Epithelial cell of esophagus (primary cell): ENCODE data around the gene CHRNG.

Experiments
- DNase-seq: peaks from one replicate; pipeline ENCODE4 v3.0.0; 2010; ENCODE audit warnings: low read depth
- H3K4me3 ChIP-seq: 2 replicates; pipeline ENCODE4 v1.5.1; 2011; ENCODE audit warnings: mild to moderate bottlenecking, low read length, control low read depth
- TF ChIP-seq, protein P1 (sequence below): IDR thresholded peaks from 2 replicates; pipeline ENCODE4 v1.5.1; 2011; ENCODE audit warnings: low read depth, mild to moderate bottlenecking, low read length, control low read depth, inconsistent platforms; ENCODE audit not compliant: insufficient read depth; ENCODE audit errors: missing control alignments

Gene CHRNG

GRCh38 chr2:232506709-232507108, 32.8 kb upstream of the CHRNG start:
- TF ChIP-seq, protein P1, sequence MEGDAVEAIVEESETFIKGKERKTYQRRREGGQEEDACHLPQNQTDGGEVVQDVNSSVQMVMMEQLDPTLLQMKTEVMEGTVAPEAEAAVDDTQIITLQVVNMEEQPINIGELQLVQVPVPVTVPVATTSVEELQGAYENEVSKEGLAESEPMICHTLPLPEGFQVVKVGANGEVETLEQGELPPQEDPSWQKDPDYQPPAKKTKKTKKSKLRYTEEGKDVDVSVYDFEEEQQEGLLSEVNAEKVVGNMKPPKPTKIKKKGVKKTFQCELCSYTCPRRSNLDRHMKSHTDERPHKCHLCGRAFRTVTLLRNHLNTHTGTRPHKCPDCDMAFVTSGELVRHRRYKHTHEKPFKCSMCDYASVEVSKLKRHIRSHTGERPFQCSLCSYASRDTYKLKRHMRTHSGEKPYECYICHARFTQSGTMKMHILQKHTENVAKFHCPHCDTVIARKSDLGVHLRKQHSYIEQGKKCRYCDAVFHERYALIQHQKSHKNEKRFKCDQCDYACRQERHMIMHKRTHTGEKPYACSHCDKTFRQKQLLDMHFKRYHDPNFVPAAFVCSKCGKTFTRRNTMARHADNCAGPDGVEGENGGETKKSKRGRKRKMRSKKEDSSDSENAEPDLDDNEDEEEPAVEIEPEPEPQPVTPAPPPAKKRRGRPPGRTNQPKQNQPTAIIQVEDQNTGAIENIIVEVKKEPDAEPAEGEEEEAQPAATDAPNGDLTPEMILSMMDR = no peak
- H3K4me3 ChIP-seq = no peak overlapping the region
- no peak for DNase-seq

DNA sequence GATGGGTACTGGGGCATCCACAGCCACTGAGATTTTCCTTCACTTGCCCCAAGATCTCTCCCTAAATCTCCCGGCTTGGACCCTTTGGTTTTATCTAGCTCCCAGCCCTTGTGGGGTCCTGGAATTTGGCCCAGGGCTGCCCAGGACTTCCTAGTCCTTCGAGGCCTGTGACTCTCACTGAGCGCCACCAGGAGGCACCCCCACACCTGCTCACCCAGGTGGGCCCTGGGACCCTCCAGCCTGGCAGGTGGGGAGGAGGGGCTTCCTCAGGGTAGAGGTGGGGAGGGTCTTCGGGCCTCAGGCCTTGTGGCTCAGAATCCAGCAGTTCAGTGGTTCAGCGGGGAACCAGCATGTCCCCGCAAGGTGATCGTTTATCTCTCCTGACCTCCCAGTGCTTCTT, 31.2 kb upstream of the CHRNG start:
- DNase-seq = no peak
- no peak overlapping the region for H3K4me3 ChIP-seq
- TF ChIP-seq, protein P1 = no peak

DNA sequence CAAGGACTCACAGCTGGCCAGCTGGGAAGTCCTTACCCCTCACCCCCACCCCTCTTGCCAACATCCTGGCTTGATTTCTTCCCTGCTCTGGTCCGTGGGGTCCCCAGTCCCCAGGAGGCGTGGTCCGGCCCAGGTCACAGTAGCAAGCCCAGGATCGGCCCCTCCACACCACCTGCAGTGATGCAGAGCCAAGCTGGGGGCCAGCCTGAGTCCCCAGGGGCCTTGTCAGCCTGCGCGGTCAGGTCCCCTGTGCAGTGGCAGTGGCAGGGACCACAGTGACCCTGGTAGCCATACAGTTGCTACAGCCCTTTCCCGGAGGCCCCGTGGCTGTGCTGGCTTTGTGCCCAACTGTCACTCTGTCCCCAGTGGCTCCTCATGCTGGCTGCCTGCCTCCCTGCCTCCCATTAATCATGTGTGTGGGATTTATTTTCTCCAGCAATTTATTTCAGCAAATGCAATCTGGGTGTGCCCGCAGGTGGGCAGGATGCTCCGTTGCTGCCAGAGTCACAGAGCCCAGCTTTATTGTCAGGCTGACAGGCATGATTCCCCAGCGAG, 28.1 kb upstream of the CHRNG start:
- no peak overlapping the region for H3K4me3 ChIP-seq
- TF ChIP-seq, protein P1 = no peak
- no peak for DNase-seq

GRCh38 chr2:232512602-232513001, 26.9 kb upstream of the CHRNG start:
- H3K4me3 ChIP-seq = no peak overlapping the region
- TF ChIP-seq, protein P1 = no peak
- no peak for DNase-seq

DNA sequence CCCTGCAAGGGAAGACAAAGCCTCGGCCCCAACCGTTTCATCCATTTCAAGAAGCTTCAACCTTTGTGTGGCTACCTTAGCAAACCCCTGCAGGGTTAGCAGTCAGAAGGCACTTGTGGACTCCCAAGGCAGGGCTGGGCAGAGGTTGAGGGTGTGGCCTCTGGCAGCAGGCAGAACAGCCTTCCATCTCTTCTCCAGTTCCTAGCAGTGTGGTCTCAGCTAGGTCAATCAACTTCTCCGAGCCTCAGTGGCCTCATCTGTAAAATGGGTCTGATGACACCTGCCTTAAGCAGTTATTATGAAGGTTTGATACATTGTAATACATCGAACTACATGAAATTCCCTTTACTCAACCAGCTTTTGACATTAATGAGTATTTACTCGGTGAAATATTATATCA, 26.1 kb upstream of the CHRNG start:
- no peak overlapping the region for H3K4me3 ChIP-seq
- TF ChIP-seq, protein P1 = no peak
- DNase-seq = no peak

- TF ChIP-seq, protein P1 = no peak
- no peak overlapping the region for H3K4me3 ChIP-seq
- DNase-seq = no peak
Observed at GRCh38 chr2:232515639-232516038, 23.9 kb upstream of the CHRNG start.

DNA sequence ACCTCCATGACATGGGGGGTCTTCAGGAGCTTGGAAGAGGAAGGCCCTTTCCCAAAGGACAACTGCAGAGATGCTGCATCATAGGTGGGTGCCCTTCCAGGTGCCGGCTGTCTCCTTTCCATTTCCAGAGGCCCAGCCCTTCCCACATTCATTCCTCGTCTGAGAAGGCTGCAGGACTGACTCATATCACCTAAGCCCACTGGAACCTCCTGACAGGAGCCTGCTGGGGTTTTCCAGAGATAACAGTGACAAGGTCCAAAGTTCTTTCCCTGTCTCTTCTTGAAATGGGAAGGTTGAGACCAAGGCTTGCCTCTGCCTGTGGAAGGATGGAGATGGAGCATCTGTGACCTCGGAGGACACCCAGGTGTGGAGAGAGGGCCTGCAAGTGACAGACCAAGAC, 22.9 kb upstream of the CHRNG start:
- no peak for DNase-seq
- H3K4me3 ChIP-seq = no peak overlapping the region
- TF ChIP-seq, protein P1 = no peak
